Activated effector memory CD4-positive, alpha-beta T cell treated with anti-CD3 and anti-CD28 coated beads, Interleukin-2, amount 50 U/mL, for 16 hours (primary cell): ENCODE data around the gene SASH1.
A peak's percentile ranks its signal among the peaks of the same experiment; 100 is the strongest.

Source experiments
- DNase-seq: peaks from one replicate; pipeline ENCODE4 v3.0.0-alpha.2; 2020

Gene SASH1

DNA sequence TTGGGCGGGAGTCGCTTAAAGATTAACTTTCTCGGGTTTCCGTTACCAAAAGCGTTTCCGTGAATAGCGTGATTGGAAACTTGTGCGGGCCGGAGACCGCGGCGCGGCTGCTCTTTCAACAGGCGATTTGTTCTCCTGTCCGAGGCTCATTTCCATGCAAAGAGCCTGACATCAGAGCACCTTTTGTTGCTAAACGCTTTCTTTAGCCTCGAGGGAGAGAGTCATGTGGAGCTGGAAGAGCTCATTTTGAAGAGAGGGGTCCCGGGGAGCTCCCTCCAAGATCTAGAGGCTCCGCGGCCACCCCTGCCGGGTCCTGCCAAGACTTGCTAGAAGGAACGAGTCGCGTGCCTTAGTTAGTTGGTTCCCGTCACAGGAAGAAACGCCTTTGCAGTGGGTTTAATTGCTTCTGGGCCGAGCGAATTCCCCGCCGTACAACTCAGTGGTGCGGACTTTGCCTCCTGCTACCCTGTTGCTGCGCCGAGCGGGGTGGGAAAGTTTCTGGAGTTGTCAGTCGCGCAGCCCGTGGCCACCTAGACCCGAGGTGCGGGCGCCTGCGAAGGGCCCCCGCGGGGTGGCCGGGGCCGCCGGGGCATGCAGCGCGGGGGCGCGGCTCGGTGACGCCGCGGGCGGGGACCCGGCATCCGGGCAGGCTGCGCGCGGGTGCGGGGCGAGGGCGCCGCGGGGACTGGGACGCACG is at the start of gene SASH1:
Gene SASH1 (plus strand): TSS at position 489 of the 697 bp plus-strand sequence. CDS start 230 bp downstream, outside the sequence.
- DNase-seq, result peak; percentile 64

DNA sequence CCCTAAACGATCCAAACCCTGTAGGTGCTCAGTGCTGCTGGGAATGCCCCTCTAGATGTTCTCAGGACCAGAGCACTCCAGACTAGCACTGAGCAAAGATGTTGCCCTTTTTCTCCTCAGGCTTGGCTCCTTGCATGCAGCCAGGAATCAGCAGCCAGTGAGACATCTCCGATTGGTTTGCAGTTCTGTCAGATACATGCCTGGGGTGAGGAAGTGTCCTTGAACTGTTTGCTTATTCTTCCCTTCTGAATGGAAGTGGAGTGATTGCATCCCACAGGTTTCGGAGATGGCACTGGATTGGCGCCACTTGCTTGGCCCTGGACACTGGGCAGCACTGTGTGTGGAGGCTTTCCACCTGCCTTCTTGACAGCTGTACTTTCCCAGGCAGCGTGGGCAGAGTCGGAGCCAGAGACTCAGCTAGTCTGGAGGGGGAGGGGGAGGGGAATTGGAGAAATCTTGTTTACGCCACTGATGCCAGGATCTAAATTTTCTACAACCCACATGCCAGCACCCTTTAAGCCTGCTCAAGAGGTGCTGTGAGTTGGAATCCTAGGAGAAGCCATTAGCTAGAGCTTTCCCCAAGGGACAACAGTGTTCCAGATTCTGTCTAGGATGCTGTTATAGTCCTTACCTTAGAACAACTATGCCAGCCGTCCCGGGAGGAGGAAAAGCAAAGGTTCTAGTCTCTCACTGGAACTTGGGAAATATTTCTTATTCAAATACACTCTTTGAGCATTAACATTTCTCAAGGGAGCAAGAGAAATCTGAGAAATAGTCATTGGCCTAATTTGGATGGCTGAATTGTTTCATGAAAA is 49.2 kb upstream of the SASH1 start:
- DNase-seq, result no peak

DNA sequence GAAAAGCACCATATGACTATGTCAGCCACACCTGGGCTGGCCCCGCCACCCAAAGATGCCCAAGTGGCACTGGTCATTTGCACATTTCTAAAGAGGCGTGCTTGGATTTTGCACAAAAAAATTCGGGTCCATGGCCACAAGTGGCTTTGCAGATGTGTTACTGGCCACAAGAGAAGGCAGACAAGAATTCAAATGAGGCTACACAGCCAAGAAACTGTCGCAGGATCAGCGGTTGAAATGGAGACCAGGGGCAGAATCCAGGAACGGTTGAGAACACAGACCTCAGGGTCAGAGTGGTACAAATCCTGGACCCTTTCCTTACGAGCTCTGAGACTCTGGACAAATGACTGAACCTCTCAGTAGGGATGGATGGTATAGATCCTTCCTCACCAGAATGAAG is 48.6 kb upstream of the SASH1 start:
- DNase-seq, result no peak

DNA sequence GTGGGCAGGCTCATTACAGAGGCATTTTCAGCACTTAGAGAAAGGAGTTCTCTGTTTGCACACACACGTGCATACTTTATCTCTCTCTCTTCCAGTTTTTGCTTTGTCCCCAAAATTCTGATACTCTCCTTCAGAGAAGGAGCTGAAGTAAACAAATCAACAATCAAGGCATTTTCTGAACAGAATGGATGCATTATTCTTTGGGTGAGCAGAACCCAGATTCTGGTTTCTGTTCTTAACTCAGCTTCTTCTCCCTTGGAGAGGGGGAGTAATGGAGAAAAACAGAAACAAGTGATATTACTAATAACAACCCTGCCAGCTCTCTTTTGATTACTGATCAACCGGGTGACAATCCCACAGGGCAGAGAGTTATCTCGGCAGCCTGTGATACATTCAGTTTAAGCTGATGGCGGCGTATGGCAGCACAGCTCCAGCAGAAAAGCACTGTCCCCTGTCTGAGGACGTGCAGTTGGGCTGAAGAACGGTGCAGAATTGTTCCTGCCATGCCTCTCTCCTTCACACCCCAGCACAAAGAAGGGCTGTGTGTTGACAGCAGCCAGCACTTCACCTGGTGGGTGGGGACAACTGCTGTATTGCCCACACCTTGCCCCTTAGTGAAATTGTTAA is 47.3 kb upstream of the SASH1 start:
- DNase-seq, result no peak

DNA sequence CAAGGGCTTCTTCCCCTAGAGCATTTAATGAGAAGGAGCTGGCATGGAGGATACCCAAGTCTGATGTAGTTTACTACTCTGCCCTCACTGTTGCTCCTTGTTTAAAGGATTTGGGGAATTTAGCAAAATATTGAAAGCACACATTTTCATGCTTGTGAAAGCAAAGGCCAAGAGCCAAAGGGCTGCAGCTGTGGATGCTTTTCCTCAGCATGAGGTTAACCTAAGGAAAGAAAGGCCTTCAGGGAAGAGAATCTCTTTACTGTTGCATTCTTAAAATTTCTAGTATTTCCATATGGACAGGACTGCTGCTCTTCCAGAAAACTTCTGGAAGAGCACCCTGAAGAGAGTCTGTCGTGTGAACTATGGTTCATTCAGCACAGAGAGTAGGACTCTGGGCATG is 45.9 kb upstream of the SASH1 start:
- DNase-seq, result no peak

DNA sequence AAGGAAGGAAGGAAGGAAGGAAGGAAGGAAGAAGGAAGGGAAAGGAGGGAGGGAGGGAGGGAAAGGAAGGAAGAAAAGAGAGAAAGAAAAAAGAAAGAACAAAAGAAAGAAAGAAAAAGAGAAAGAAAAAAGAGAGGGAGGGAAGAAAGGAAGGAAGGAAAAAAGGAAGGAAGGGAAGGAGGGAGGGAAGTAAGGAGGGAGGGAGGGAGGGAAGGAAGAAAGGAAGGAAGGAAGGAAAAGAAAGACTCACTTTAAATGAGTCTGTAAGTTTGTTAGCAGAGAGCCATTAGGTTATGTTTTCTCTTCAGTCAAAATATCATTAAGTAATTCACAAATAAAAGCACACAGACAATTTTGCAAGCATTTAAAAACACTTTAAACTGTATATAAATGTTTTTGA is 44.0 kb upstream of the SASH1 start:
- no peak for DNase-seq

DNA sequence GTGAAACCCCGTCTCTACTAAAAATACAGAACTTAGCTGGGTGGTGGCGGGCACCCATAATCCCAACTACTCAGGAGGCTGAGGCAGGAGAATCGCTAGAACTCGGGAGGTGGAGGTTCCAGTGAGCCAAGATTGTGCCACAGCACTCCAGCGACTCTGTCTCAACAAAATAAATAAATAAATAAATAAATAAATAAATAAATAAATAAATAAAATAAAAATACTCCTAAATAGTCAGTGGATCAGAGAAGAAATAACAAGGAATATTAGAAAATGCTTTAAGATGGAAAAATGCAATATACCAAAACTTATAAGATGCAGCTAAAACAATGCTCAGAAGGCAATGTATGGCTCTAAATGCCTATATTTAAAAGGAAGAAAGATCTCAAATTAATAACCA is 39.0 kb upstream of the SASH1 start:
- no peak for DNase-seq

DNA sequence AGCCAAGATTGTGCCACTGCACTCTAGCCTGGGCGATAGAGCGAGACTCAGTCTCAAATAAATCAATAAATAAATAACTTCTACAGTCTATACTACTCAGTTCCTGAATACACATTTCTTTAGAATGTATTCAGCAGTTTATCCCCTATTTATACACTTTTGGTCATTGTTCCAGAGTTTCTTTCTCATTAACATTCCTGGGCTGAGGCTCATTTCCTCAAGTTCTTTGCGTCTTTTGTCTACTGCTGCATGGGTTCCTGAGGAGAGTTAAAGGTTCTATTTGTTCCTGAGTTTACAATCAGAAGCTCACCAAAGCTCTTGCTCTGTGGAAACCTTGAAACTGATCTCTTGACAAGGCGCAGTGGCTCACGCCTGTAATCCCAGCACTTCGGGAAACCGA is 37.7 kb upstream of the SASH1 start:
- no peak for DNase-seq

DNA sequence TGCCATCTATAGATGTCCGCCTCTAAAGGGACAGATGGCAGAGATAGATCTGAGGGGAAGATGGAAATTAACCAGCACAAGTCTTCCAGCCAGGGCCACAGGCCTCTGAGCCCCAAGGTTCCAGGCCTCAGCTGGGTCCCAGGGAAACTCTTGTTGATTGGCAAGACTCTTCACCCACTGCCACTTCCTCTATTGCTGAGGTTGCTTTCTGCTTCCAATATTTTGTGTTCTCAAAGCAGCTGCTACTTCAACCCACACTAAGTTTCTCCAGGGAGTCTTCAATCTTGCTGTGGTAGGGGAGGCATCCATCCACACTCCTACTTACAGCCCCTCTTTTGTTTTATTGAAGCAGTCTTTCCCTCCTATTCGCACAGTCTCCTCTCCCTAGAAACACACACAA is 36.4 kb upstream of the SASH1 start:
- DNase-seq, result no peak

DNA sequence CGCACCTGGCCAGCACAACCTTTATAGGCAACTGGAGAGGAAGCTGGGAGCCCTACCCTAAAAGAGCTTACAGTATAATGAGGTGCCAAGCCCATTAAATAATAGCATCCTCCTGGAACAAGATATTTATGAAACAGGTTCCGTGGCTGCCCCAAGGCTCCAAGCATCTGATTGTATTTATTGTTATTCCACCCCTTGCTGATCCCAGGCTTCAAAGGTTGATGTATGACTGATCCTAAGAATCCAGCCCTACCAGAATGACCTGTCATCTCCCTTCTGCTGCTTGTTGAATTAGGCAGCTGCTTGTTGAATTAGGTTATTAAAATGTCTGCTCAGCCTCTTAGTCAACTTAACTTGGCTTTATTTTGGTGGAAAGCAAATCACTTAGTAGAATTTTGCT is 35.2 kb upstream of the SASH1 start:
- no peak for DNase-seq

DNA sequence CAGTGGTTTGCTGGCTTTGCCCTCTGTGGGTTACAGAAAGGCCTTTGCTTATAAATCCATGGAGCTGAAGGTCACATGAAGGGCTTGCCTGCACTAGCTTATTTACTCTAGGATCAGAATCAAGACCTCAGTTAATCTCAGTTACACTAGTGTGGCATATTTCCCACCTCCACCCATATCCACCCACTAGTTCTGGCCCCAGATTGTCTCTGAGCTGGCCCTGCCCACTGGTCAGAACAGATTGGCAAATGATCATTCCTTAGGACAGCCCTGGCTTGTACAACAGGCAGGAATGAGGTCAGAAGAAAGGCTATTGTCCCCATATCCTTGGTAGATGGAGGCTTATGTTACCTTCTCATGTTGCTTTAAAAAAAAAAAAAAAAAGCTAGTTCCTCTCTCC is 33.3 kb upstream of the SASH1 start:
- no peak for DNase-seq

DNA sequence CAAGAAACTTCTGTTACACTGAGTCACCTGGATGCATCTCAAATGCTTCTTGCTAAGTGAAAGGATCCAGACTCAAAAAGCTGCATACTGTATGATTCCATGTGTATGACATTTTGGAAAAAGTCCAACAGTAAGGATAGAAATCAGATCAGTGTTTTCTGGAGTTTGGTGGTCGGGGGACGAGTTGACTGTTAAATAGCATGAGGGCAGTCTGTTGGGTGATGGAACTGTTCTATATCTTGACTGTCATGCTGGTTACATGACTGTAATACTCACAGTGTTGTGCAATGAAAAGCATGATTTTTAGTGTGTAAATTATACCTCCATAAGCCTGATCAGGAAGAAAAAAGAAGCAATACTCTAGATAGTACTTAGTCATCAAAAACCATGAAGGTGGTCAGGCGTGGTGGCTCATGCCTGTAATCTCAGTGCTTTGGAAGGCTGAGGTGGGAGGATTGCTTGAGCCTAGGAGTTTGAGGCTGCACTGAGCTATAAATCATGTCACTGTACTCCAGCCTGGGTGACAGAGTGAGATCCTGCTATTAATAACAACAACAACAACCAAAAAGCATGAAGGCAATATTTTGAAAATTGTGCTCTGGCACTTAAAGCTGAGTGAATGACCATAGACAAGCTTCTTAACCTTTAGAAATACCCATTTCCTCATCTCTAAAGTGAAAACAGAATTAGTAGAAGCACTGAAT is 30.5 kb upstream of the SASH1 start:
- no peak for DNase-seq

DNA sequence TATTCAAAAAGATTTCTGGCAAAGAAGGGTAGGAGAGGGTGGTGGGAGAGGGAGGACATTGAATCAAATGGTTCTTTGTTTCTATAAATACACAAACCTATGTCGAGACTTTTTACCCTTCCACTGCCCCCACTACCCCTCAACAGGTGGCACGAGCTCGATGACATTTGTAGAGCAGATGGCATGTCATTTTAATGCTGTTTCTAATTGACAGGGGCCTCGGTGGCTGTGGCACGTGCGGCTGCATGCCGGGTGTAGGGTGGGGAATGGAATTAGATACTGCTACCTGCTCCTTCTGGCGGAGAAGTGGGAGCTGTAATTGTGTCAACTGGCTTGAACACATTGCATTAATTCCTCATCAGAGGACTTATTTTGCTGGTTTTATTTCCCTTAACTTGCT is 29.1 kb upstream of the SASH1 start:
- no peak for DNase-seq

DNA sequence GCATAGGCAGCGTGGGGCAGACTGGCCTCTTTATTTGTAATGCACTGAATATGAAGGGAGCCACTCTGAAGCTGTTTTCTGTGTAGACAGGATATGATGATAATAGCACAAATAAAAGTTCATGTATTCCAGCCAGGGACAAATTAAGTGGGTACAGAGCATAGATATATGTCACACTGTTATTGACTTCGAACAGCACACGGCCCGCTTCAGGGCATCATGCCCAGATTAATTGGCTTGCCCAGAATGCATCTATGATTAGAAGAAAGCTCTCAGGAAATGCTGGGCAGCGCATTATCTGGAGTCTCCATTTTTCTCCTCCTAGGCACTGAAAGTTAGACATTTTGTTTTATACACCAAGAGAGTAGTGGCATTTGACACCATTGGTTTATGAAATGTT is 26.3 kb upstream of the SASH1 start:
- no peak for DNase-seq

DNA sequence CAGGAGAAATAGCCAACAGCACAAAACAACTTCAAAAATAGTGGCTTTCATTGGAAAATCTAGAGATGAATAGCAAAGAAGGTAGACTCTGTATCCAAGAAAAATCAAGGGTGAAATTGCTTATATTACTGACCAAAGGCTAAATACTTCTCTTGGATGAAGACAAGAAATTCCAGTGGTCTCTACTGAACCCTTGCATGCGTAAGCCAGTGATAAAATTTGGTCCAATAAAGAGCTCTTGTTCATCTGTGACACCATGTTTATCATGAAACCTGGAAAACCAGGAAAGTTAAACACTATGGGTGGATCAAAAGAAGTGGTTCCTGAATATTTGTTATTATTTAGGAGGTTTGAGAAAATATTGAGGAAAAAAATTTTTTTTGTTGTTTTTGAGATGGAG is 25.6 kb upstream of the SASH1 start:
- no peak for DNase-seq

DNA sequence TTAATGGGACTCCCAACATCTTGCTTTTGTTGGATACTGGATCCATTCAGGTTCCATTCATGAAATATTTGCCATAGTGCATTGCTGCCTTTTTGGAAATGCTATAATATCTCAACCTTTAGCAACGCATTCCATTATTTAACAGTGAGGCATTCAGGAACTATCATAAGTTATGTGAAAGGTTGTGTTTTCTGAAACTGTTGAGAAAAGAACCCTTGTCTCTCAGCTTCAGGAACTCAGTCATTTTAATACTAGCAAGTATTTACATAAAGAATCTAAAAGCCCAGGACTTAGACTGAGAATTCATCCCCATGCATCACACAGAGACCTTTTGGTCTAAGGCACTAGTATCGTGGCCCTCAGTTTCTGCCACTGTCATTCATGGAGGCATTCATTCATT is 24.9 kb upstream of the SASH1 start:
- DNase-seq, result no peak

DNA sequence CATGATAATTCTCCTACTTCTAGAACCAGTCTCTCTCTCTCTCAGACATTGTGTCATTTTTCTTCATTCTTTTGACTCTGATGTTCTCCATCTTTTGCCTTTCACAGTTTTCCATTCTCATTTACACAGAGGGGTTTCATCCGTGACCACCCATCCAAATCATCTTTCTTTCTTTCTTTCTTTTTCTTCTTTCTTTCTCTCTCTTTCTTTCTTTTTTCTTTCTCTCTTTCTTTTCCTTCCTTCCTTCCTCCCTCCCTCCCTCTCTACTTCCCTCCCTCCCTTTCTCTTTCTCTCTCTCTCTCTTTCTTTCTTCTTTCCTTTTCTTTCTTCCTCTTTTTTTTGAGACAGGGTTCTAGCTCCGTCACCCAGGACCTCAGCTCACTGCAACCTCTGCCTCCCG is 19.9 kb upstream of the SASH1 start:
- DNase-seq, result no peak

DNA sequence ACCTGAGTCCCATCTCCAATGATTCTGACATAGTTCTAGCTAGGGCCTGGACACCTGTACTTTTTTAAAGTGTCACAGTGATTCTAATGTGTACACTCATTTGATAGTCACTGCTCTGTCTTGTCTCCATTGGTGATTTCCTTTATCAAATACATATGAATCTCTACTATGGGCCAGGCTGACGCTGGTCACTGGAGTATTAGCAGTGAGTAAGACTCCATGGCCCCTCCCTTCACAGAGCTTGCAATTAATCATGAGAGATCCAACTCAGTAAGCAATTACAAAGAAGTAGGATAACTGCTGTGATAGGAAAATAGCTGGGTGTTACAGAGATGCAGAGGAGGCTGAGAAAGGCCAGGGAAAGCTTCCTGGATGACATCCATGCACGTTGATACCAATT is 19.3 kb upstream of the SASH1 start:
- DNase-seq, result no peak

DNA sequence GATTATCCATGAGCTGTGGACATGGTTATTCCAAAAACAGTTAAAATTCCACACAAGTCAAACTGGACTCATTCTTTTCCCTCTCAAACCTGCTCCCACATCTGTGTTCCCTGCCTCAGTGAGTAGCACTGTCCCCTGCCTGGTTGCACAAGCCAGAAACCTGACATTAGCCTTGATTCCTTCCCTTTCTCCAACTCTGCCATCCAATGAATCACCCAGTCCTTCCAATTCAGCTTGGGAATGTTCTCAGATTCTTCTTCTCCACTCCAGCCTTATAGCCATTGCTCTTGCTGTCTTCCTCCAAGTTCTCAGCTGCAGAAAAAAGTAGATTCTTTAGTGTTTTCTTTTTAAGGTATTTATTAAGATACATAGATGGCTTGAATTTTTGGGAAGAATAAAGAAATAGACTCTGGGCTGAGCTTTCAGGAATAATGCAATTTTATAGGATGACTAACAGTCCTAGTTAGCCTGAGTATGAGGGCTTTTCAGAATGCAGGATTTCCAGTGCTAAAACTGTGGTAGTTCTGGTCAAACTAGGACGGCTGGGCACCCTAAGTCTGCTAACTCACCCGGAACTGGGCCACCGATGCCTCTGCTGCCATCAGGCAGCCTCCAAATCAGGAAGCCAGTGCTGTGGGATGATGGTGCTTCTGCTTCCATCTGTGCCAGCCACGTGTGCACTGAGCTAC is 18.2 kb upstream of the SASH1 start:
- DNase-seq, result no peak

DNA sequence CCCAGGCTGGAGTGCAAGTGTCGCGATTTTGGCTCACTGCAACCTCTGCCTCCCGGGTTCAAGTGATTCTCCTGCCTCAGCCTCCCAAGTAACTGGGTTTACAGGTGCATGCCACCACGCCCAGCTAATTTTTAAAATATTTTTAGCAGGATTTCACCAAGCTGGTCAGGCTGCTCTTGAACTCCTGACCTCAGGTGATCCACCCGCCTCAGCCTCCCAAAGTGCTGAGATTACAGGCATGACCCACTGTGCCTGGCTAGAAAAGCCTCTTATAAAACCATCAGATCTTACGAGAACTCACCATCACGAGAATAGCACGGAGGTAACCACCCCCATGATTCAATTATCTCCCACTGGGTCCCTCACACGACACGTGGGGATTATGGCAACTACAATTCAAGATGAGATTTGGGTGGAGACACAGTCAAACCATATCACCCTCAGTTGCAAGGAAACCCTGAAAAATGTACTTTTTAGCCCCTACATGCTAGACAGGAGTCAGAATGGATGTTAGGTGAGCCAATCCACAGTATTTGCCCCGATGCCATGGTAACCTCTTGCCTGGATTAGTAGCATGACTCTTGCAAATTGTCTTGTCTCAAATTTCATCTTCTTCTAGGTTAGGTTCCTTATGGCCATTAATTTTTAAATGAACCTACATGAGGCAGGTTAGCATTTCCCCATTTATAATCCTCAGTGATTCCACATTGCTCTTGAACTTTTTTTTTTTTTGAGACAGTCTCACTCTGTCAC is 17.1 kb upstream of the SASH1 start:
- DNase-seq, result no peak

DNA sequence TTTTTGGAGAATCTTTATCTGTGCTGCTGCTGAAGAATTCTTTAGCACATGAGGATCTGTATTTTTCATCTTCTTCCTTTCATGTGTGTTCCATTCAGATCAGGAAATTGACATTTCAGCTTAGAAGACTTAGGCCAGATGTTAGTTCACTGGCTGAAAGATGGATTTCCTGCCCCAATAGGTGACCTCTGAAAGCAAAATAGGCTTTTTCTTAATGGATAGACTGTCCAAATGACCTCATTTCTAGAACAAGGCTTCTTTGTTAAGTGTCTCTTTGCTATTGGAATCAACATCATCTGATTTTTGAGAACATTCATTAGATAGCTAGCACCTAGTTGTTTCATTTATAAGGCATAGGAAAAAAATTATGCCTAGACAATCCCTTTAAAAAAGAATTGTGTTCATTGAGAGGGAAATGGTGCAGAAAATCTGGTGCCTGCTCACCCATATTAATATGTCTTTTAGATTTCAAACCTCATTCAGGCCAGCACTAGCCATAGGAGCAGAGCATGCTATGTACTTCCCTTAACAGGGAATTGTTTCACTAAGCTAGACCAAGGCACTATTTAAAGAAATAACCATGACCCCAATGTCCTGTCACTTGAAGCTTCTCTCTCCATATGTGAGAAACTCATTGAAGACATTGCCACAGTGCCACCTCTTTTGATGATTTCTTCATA is 13.6 kb upstream of the SASH1 start:
- DNase-seq, result no peak
